Measurements from ENCODE around the gene GSTO2. TPM values are rescaled to one million over a fixed set of nuclear protein-coding genes. Genes with fewer than 3 reads are reported as not detected.

GSTO2 gene
- total and polyA plus RNA-seq, 2 donors (not counting 1 experiment from before 2014, with no cell fraction given): 2.9 to 3.1 TPM

DNA sequence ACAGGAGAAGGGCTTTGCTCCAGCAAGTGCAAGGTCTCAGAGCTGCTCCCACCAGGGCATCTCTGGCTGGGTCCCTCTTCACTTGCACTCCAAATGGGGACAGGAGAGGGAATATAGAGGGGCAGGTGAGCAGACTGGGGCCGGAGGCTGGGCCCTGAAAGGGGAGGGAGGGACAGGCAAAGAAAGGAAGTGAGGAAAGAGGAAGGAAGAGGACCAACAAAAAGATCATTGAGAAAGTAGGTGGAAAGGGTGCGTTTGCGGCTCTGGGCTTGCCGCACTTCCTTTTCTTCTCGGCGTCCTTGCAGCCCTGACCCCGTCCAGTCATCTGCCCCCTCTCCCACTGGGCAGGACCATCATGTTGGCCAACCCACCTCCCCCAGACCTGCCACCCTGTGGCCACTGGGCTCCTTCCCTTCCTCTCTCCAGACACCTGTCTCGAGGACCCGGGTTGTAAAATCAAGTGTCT is 55.3 kb downstream of the GSTO2 start:
- Histone ChIP-seq H3K9ac (ENCODE audit: insufficient read depth, low read length) (no peak overlapping the region), H3K27ac (ENCODE audit: insufficient read depth, low read length) (no peak overlapping the region), H3K36me3 (ENCODE audit: control insufficient read depth, insufficient read depth, low read length) (peaks cover 6% of the 10 kb centered on the region), H3K4me1 (ENCODE audit: control insufficient read depth, extremely low read depth, insufficient read depth, low read length) (peaks cover 43% of the 10 kb centered on the region), H3K4me2 (ENCODE audit: extremely low read depth, insufficient read depth, low read length) (no peak overlapping the region), H2AFZ (ENCODE audit: low read length) (no peak overlapping the region), H3K9me3 (ENCODE audit: control insufficient read depth, insufficient read depth, low read depth, low read length) (no peaks in the 10 kb centered on the region), H3K27me3 (ENCODE audit: control insufficient read depth, insufficient read depth, low read length) (no peaks in the 10 kb centered on the region), H4K20me1 (ENCODE audit: control insufficient read depth, extremely low read depth, insufficient read depth, low read length) (no peaks in the 10 kb centered on the region), H3K4me3 (replicated peaks in 1 of 4; ENCODE audit: control extremely low read depth in 1 of 4, insufficient read depth in 1 of 4, low read depth in 3 of 4, low read length in 4 of 4) (no peak overlapping the region), H3K79me2 (ENCODE audit: control insufficient read depth, insufficient read depth, low read length) (peaks cover 97% of the 10 kb centered on the region)
- no peak for DNase-seq (ENCODE audit: low read depth in 2 of 2)
- TF ChIP-seq, protein P1, sequence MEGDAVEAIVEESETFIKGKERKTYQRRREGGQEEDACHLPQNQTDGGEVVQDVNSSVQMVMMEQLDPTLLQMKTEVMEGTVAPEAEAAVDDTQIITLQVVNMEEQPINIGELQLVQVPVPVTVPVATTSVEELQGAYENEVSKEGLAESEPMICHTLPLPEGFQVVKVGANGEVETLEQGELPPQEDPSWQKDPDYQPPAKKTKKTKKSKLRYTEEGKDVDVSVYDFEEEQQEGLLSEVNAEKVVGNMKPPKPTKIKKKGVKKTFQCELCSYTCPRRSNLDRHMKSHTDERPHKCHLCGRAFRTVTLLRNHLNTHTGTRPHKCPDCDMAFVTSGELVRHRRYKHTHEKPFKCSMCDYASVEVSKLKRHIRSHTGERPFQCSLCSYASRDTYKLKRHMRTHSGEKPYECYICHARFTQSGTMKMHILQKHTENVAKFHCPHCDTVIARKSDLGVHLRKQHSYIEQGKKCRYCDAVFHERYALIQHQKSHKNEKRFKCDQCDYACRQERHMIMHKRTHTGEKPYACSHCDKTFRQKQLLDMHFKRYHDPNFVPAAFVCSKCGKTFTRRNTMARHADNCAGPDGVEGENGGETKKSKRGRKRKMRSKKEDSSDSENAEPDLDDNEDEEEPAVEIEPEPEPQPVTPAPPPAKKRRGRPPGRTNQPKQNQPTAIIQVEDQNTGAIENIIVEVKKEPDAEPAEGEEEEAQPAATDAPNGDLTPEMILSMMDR (conservative IDR thresholded peaks at IDR 0.05 in 1 of 2, IDR thresholded peaks at IDR 0.05 in 1 of 2; ENCODE audit: low read depth in 1 of 2, low read length in 2 of 2): no peak
- TF ChIP-seq EZH2 (IDR thresholded peaks at IDR 0.05; ENCODE audit: low read length, missing control alignments): no peak

DNA sequence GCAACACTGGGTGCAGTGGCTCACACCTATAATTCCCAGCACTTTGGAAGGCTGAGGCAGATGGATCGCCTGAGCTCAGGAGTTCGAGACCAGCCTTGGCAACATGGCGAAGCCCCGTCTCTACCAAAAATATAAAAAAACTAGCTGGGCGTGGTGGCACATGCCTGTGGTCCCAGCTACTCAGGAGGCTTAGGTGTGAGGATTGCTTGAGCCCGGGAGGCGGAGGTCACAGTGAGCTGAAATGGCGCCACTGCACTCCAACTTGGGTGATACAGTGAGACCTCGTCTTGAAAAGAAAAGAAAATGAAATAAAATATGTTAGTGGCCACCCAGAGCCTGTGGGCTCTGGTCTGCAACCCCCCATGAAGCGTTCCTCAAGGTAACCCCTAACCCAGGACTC is 55.9 kb downstream of the GSTO2 start:
- no peaks in the 10 kb centered on the region for H3K9me3 ChIP-seq (ENCODE audit: control insufficient read depth, insufficient read depth, low read depth, low read length)
- peaks cover 46% of the 10 kb centered on the region for H3K4me1 ChIP-seq (ENCODE audit: control insufficient read depth, extremely low read depth, insufficient read depth, low read length)
- H3K27ac ChIP-seq (ENCODE audit: insufficient read depth, low read length): no peak overlapping the region
- H3K36me3 ChIP-seq (ENCODE audit: control insufficient read depth, insufficient read depth, low read length): peaks cover 6% of the 10 kb centered on the region
- no peaks in the 10 kb centered on the region for H3K27me3 ChIP-seq (ENCODE audit: control insufficient read depth, insufficient read depth, low read length)
- H4K20me1 ChIP-seq (ENCODE audit: control insufficient read depth, extremely low read depth, insufficient read depth, low read length): no peaks in the 10 kb centered on the region
- H3K79me2 ChIP-seq (ENCODE audit: control insufficient read depth, insufficient read depth, low read length): peaks cover 90% of the 10 kb centered on the region
- TF ChIP-seq EZH2 (IDR thresholded peaks at IDR 0.05; ENCODE audit: low read length, missing control alignments): no peak
- TF ChIP-seq, protein P1 (conservative IDR thresholded peaks at IDR 0.05 in 1 of 2, IDR thresholded peaks at IDR 0.05 in 1 of 2; ENCODE audit: low read depth in 1 of 2, low read length in 2 of 2): no peak
- H3K4me3 ChIP-seq (replicated peaks in 1 of 4; ENCODE audit: control extremely low read depth in 1 of 4, insufficient read depth in 1 of 4, low read depth in 3 of 4, low read length in 4 of 4): no peak overlapping the region
- no peak overlapping the region for H3K9ac ChIP-seq (ENCODE audit: insufficient read depth, low read length)
- no peak overlapping the region for H2AFZ ChIP-seq (ENCODE audit: low read length)
- no peak overlapping the region for H3K4me2 ChIP-seq (ENCODE audit: extremely low read depth, insufficient read depth, low read length)
- DNase-seq (ENCODE audit: low read depth in 2 of 2): no peak

DNA sequence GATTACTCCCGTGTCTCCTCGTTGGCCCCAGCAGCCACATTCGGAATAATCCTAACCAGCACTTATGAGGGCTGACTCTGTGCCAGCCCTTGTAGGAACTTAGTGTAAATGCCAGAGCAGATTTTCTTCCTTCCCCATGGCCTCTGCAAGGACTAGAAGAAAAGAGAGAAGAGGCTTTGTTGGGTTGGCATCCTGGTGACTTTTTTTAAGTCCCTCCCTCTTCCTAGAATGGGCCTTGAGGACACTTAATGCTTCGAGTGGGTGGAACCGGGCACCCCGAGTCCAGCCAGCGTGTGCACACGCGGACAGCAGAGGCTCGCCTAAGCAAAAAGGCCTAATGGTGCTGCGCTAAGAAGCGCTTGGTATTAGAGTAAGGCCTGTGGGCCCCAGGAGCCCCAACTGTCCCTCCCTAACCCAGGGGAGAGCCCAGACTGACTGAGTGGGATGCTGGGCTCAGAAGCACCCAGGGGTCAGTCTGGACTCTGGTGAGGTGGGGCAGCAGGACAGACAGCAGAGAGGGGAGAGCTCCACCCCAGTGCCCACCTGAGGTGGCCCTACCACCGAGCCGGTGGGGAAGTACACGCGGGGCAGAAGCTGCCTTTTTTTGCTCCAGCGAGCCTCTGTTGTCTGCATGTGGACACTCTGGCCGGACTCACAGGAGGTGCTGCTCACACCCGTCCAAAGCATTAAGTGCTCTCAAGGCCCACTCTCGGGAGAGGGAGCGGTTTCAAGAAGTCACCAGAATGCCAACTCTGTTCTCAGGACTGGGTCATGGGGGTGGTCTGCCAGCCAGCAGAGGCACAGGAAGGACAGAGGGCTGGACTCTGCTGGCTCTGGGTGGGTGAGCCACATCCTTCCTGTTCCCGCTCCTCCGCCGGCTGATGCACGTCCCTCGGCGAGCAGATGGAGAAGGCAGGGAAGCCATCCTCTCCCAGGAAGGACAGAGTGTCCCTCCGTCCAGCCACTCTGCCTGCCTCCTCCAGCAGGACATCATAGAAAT is 56.8 kb downstream of the GSTO2 start:
- Histone ChIP-seq H4K20me1 (ENCODE audit: control insufficient read depth, extremely low read depth, insufficient read depth, low read length) (no peaks in the 10 kb centered on the region), H3K36me3 (ENCODE audit: control insufficient read depth, insufficient read depth, low read length) (peaks cover 6% of the 10 kb centered on the region), H3K4me2 (ENCODE audit: extremely low read depth, insufficient read depth, low read length) (no peak overlapping the region), H3K79me2 (ENCODE audit: control insufficient read depth, insufficient read depth, low read length) (peaks cover 83% of the 10 kb centered on the region), H3K9me3 (ENCODE audit: control insufficient read depth, insufficient read depth, low read depth, low read length) (no peaks in the 10 kb centered on the region), H3K9ac (ENCODE audit: insufficient read depth, low read length) (no peak overlapping the region), H2AFZ (ENCODE audit: low read length) (no peak overlapping the region), H3K27me3 (ENCODE audit: control insufficient read depth, insufficient read depth, low read length) (no peaks in the 10 kb centered on the region), H3K27ac (ENCODE audit: insufficient read depth, low read length) (peak overlapping the region; percentile 26), H3K4me1 (ENCODE audit: control insufficient read depth, extremely low read depth, insufficient read depth, low read length) (peaks cover 48% of the 10 kb centered on the region), H3K4me3 (replicated peaks in 1 of 4; ENCODE audit: control extremely low read depth in 1 of 4, insufficient read depth in 1 of 4, low read depth in 3 of 4, low read length in 4 of 4) (no peak overlapping the region)
- no peak for DNase-seq (ENCODE audit: low read depth in 2 of 2)
- no peak for TF ChIP-seq EZH2 (IDR thresholded peaks at IDR 0.05; ENCODE audit: low read length, missing control alignments)
- TF ChIP-seq, protein P1 (conservative IDR thresholded peaks at IDR 0.05 in 1 of 2, IDR thresholded peaks at IDR 0.05 in 1 of 2; ENCODE audit: low read depth in 1 of 2, low read length in 2 of 2): no peak

All from fibroblast of lung (primary cell).